Left renal pelvis (tissue), 4 donors: ENCODE measurements around the gene CNN2. TPM values are rescaled to one million over a fixed set of nuclear protein-coding genes. Genes with fewer than 3 reads are reported as not detected.
"Not testable (repeated sequence)": the region's sequence is repeated elsewhere in the genome, so short reads cannot be mapped to it uniquely, and the experiment has no call there.

ENCODE experiments used
- DNase-seq, 4 donors: peaks; one replicate each; pipeline ENCODE4 v3.0.0-alpha.2; 2013; ENCODE audit warnings: low read depth in 4 of 4, low spot score in 3 of 4
- polyA plus RNA-seq, 4 donors: library from polyadenylated mRNA; unstranded; fragments of 120-200 nt; gene quantifications; one replicate each; pipeline ENCODE4 v1.2.1, GENCODE V29; 2013; ENCODE audit not compliant: insufficient read length in 4 of 4

The CNN2 gene
- polyA plus RNA-seq, 4 donors, result 171 to 188 (median 182) TPM

DNA sequence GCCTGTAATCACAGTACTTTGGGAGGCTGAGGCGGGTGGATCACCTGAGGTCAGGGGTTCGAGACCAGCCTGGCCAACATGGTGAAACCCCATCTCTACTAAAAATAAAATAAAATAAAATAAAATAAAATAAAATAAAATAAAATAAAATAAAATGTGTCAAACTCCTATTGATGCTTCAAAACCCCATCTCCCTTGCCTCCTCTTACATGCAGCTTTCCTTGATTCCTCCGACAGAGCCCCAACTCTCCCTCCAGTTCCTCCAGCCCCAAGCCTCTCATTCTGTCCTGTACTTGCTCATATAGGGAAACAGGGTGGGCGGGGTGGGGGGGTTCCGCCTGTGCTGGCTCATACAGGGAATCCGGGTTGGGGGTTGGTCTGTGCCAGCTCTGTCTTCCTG is 1.3 kb upstream of the CNN2 start:
- DNase-seq, result not testable (repeated sequence)

DNA sequence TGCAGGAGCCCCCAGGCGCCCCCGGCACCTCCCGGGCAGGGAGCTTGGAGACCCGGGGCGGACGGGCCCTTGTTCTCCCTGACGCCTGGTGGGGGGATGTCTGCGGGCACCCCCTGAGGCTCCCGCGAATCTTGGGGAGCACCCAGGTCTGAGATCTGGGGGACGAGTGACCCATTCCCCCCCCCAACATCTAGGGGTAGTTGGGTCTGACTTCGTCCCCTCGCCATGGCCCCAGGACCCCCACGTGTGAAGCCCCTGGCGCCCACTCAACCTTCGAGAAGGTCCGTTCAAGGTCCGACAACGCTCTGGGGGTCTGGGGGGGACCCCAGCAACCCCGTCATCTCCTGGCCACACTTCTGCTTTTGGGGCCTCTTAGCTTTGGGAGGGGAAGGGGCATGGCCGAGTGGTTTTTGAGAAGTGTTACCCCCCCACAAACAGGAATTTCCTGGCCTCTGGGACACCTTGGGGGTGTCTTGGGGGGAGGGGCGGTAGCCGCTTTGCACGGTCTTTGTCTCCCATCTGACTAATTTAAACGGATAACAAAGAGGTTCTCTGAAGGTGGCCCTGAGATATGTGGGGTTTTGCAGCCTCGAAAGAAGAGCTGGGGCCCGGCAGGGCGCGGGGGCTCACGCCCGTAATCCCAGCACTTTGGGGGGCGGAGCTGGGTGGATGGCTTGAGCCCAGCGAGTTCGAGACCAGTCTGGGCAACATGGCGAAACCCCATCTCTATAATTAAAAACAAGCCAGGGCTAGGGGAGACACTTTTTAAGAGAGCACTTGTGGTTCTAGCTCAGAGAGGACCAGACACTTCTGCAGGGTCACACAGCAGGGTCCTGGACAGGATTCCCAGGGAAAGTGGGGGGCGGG is 608 bp downstream of the CNN2 start:
- DNase-seq, result no peak

DNA sequence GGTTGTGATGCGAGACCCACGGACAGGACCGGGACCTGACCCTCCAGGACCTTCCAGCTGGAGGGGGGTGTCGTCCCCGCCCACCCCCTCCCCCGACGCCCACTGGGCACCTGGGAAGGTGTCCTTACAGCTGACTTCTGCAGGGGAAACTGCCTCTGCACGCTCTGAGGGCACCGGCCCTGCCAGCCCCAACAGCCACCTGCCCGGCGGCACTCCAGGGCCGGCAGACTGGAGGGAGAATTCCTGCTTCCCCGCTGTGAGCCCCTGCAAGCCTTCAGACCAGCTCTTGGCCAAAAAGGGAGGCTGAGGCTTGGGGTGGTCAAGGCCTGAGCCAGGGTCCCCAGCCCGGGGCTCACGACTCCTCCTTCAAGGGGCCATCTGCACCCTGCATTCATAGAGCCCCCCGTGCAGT is 1.2 kb downstream of the CNN2 start:
- DNase-seq, result no peak

DNA sequence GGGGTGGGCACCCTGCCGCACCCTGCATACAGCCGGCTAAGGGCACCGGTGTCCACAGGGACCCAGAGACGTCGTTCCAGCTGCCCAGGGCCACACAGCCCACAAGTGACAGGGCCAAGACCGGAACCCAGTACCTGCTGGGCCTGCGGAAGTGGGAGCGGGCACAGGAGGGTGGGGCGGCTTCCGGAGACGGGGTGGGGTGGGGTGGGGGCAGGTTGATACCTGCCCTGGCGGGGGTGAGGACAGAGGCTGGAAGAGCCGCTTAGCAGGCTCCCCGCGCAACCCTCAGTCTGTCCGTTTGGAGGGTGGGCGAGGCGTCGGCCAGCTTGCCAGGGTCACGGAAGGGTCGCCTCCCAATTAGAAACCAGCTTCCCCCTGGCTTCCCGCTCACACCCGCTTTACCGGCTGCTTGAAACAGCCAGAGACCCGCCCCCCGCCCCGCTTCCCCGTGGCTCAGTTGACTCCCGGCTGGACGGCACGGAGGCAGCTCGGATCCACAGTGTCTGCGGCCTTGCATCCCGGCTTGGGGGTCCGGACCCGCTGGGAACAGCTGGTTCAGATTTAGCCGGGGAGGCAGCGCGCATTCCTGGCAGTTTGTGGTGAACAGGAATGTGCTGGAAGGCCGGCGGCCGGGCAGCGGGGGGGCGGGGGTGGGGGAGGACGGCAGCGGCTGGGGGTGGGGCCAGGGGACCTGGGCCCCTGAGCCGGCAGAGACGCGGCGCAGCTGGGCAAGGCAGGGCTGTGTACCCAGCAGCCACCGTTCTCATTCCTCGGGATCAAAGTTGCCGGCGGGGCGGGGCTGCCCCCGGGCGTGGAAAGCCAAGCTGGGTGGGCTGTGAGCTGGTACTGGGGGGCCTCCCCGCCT is 1.9 kb downstream of the CNN2 start:
- peak in 3 of 4 donors; percentile 68 to 74 (median 74) for DNase-seq

DNA sequence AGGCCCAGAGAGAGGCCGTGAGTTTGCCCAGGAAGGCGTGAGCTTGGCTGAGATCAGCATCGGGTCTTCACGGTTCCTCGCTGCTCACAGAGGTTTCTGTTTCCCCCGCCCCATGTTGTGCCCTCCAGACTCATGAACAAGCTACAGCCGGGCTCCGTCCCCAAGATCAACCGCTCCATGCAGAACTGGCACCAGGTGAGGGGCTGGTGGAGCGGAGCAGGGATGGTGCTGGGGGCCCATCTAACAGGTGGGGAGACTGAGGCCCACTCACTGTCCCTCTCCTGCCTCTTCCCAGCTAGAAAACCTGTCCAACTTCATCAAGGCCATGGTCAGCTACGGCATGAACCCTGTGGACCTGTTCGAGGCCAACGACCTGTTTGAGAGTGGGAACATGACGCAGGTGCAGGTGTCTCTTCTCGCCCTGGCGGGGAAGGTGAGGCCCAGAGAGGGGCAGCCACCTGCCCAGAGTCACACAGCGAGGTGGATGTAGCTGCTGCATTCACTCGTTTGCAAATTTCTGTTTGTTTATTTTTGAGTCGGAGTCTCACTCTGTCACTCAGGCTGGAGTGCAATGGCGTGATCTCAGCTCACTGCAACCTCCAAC is 6.0 kb downstream of the CNN2 start:
- DNase-seq, result no peak

DNA sequence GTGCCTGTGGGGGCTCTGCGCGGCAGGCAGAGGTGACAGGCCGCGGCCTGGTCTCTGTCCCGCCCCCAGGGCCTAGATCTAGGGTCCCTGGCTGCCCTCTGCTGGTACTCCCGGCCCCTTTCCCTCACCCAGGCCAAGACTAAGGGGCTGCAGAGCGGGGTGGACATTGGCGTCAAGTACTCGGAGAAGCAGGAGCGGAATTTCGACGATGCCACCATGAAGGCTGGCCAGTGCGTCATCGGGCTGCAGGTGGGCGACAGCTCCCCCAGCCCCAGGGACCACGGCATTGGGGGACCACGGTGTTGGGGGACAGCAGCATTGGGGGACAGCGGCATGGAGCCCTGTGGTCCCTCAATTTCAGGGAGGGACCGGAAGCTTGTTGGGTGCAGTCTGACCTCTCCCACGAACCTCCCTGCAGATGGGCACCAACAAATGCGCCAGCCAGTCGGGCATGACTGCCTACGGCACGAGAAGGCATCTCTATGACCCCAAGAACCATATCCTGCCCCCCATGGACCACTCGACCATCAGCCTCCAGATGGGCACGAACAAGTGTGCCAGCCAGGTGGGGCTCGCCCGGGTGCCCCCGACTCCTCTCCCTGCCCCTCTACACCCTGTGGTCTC is 9.7 kb downstream of the CNN2 start:
- DNase-seq, result no peak

DNA sequence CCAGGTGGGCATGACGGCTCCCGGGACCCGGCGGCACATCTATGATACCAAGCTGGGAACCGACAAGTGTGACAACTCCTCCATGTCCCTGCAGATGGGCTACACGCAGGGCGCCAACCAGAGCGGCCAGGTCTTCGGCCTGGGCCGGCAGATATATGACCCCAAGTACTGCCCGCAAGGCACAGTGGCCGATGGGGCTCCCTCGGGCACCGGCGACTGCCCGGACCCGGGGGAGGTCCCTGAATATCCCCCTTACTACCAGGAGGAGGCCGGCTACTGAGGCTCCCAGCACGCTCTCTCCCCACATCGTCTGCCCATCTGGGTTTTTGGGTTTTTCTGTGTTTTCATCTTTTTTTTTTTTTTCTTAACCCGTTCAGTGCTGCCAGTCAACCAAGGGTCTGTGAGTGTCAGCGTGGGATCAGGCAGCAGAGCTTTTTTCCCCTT is 11.2 kb downstream of the CNN2 start:
- no peak for DNase-seq

DNA sequence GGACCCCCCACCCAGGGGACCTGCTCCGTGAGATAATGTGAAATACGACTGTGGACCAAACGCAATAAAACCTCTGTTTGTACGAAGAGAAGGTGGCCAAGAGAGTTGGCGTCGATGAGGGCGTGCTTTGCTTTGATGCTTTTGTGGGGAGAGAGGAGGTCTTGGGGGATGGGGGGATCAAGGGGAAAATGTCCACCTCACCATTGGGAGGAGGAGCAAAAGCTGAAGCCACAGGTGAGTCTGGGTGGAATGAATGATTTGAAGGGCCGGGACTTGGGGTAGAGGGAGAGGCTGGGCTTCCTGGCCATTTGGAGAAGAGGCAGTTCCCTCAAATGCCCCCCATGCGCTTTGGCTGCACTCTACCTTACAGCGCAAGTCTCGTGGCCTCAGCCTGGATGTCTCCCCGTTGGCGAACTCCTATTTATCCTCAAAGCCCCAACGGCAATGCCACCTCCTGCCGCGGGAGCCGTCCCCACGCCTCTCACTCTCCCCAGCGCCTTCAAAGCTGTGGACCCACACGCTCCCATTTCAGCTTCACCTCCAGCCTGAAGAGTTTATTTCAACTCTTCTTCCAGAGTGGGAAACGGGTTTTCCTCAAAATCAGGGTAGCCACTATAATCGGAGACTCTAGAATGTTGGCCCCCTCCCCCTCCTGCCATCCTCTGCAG is 12.7 kb downstream of the CNN2 start:
- DNase-seq, result no peak

DNA sequence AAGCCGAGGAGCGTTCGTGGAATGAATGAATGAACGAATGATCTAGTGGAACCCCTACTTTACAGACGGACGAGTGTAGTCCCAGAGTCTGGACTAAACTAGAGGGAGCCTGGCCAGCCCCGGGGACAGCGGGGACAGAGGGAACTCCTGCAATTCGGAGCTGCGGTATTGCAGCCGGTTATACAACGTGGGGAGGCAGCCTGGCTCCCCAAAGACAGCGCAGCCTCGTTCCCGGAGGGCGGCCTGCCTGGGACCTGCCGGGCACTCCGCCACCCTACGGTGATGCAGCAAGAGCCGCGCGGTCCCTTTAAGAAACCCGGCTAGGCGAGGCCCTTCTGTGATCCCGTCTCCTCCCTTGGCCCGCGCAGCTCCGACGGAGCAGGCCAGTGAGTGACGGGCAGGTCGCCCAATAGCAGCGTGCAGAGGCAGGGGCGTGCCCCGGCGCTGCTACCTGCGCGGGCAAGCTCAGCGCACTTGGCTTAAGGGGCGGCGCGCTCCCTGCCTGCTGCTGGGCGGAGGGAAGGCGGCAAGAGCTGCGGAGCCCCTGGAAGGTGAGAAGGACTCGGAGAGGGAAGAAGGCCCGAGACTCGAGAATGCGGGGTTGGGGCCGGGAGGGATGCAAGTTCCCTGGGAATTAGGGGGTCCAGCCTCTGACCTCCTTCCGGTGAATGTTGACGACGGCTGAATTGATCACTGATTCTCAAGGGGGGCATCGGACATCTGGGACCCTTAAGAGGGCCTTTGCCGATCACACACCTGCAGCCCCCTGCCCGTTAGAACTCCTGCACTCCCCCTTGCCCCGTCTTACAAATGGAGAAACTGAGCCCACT is 13.5 kb downstream of the CNN2 start, which contains the start of gene ABCA7:
Gene ABCA7 (plus strand): TSS at position 462 of the 830 bp plus-strand sequence. CDS start 1,255 bp downstream, outside the sequence.
- peak; percentile 91 to 96 (median 94) for DNase-seq

DNA sequence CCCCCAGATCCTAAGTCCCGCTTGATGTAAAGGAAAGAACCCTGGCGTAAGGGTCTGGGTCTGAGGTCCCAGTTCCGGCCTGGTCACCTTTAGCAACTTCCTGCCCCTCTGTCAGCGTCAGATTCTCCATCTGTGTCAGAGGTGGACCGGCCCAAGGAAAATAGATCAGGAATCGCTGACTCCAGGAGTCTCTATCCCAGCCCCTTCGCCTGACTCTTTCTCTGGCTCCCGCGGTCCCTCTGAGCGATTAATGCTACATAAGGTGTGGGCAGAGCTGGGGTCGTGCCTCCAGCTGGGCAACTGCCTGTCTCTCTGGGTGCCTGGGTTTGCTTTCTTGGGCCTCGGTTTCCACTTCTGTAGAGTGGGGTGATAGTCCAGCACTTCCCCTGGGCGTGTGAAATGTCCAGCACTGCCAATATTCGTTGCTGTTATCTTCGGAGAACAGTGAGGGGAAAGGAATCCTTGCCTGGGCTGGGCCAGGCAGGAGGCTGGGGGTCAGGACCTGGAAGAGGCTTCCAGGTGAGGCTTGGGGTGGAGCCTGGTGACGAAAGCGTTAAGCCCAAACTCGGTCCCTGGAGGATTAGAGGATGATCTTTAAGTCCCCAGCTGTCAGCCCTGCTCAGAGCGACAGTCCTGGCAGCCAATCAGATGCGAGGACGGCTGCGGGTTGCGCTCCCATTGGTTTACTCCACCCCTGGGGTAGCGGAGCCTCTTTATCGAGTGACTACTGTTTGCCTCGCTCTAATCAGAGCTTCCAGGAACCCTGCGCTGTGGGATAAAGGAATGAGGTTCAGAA is 14.3 kb downstream of the CNN2 start:
- peak in 3 of 4 donors; percentile 67 to 81 (median 70) for DNase-seq

DNA sequence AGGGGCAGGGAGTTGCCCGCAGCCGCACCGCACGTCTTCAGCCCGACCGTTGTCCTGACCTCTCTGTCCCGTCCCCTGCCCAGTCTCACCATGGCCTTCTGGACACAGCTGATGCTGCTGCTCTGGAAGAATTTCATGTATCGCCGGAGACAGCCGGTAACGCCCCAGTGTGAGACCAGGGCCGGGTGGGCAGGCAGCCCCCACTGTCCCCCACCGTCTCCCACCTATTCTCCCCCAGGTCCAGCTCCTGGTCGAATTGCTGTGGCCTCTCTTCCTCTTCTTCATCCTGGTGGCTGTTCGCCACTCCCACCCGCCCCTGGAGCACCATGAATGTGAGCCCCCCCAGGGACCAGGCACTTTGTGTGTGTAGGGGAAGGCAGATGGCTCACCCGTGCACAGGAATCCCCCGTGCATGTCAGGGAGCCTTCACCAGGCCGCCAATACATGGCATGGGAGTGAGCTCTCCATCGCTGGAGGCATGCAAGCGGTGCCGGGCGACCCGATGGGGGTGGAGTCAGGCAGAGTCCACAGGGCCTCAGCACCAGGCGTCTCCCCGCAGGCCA is 14.9 kb downstream of the CNN2 start:
- no peak for DNase-seq

DNA sequence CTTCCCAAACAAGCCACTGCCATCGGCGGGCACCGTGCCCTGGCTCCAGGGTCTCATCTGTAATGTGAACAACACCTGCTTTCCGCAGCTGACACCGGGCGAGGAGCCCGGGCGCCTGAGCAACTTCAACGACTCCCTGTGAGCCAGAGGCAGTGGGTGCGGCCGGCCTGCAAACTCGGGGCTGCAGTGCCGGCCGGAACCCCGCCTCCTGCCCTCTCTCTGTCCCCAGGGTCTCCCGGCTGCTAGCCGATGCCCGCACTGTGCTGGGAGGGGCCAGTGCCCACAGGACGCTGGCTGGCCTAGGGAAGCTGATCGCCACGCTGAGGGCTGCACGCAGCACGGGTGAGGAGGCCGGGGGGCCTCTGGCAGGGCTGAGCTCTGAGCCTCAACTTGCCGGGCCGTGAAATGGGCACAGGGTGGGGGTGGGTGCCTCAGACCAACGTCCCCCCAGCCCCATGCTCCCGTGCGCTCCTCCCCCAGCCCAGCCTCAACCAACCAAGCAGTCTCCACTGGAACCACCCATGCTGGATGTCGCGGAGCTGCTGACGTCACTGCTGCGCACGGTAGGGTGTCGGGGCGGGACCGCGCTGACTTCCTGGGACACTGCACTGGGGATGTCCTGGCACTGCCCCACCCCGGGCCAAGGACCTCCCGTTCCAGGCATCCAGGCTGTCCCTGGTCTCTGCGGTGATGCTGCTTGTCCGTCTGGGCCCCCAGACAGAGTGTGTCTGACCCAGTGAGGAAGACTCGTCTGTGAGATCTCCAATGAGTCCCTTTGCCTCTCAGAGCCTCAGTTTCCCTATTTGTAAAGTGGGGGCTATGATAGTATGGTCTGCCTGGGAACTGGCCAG is 15.7 kb downstream of the CNN2 start:
- no peak for DNase-seq

DNA sequence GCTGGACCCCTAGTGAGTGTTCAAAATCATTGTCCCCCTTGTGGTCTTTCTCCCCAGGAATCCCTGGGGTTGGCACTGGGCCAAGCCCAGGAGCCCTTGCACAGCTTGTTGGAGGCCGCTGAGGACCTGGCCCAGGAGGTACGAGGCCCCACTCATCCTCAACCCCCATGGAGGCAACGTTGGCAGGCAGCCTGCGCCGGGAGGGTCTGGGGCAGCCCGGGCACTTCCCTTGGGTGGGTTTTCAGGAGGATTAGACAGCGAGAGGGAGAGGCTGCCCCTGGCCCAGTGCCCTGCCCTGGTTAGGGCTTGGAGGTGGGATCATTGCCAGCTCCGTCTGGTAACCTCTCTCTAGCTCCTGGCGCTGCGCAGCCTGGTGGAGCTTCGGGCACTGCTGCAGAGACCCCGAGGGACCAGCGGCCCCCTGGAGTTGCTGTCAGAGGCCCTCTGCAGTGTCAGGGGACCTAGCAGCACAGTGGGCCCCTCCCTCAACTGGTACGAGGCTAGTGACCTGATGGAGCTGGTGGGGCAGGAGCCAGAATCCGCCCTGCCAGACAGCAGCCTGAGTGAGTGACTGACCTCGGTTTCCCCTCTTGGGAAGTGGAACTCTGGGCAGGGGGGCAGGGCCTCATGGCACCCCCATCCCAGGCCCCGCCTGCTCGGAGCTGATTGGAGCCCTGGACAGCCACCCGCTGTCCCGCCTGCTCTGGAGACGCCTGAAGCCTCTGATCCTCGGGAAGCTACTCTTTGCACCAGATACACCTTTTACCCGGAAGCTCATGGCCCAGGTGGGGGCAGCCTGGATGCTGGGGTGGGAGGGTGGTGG is 16.5 kb downstream of the CNN2 start:
- DNase-seq, result no peak

DNA sequence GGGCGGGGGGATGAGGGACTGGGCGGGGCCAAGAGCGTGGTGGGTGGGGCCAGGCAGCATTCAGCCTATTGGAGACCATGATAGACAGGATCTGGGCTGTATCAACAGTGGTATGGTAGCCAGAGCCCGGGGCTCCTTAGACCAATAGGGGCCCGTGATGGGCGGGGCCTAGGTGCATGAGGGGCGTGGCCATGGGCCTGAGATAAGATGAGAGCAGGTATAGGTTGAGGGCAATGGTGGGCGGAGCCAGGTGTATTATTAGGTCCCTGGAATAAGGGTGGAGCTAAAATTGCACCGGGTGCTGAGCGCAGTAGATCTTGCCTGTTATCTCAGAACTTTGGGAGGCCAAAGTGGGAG is 18.8 kb downstream of the CNN2 start:
- no peak for DNase-seq

DNA sequence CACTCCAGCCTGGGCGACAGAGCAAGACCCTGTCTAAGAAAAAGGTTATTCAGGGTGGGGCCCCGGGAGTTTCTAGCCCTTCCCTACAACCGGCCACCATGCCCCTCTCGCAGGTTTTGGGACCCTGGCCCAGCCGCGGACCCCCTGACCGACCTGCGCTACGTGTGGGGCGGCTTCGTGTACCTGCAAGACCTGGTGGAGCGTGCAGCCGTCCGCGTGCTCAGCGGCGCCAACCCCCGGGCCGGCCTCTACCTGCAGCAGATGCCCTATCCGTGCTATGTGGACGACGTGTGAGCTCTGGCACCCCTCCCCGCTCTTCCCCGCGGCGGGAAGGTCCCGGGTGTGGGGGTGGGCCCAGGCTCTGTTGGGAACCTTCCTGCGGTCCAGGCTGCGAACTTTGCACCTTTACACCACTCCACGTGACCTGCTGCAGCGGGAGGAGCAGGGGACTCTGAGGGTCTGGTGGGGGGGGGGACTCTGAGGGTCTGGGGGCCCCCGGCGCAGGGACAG is 19.8 kb downstream of the CNN2 start:
- DNase-seq, result no peak
